DMS114 treated with DMSO at 0.1 percent for 48 hours (cell line): ENCODE results near the gene TAPBPL.

Experiments used
- DNase-seq: peaks from one replicate; lab custom pipeline; 2025; ENCODE audit not compliant: unreplicated experiment; lab: John Stamatoyannopoulos, UW

TAPBPL gene

GRCh38 chr12:6435961-6436715, 15.7 kb upstream of the TAPBPL start:
- DNase-seq: no peak

- DNase-seq: no peak
Measured at GRCh38 chr12:6437586-6437985, 14.3 kb upstream of the TAPBPL start.

GRCh38 chr12:6438345-6438744, 13.5 kb upstream of the TAPBPL start:
- DNase-seq: no peak

GRCh38 chr12:6440391-6440790, 11.5 kb upstream of the TAPBPL start:
- DNase-seq: no peak

GRCh38 chr12:6442836-6443235, 9.0 kb upstream of the TAPBPL start:
- DNase-seq: no peak

- no peak for DNase-seq
Measured at GRCh38 chr12:6443361-6443983, 8.4 kb upstream of the TAPBPL start.

GRCh38 chr12:6444031-6444430, 7.8 kb upstream of the TAPBPL start:
- no peak for DNase-seq

GRCh38 chr12:6444704-6445688, 6.8 kb upstream of the TAPBPL start, which contains the start of gene CD27:
Gene CD27, plus strand, starts transcription at chr12:6444955. Its CDS starts 141 bp downstream, at chr12:6445096.
- no peak for DNase-seq

GRCh38 chr12:6450091-6450868, 1.6 kb upstream of the TAPBPL start:
- no peak for DNase-seq

- no peak for DNase-seq
Measured at GRCh38 chr12:6450869-6451347, 934 bp upstream of the TAPBPL start.

GRCh38 chr12:6452245-6452943, 552 bp downstream of the TAPBPL start:
- no peak for DNase-seq

GRCh38 chr12:6452944-6453630, 1.2 kb downstream of the TAPBPL start:
- DNase-seq: no peak

- no peak for DNase-seq
Measured at GRCh38 chr12:6457220-6457945, 5.5 kb downstream of the TAPBPL start.

- no peak for DNase-seq
Measured at GRCh38 chr12:6458281-6459003, 6.6 kb downstream of the TAPBPL start.

GRCh38 chr12:6459004-6459337, 7.1 kb downstream of the TAPBPL start:
- DNase-seq: no peak

GRCh38 chr12:6460751-6461371, 9.0 kb downstream of the TAPBPL start:
- no peak for DNase-seq

GRCh38 chr12:6461401-6462233, 9.8 kb downstream of the TAPBPL start:
- DNase-seq: no peak
